Measurements from ENCODE around the gene SDSL. TPM values are rescaled to one million over a fixed set of nuclear protein-coding genes. Genes with fewer than 3 reads are reported as not detected.

Gene SDSL
- total RNA-seq, 4 donors from 2014 or later = 2.7 to 5.6 (median 3.2) TPM

- Histone ChIP-seq H3K4me3 (no peak overlapping the region), H3K4me1 (peaks cover under 1 to 5% (median 4%) of the 10 kb centered on the region in 4 donors), H3K27me3 (peaks cover 0 to 16% (median 0%) of the 10 kb centered on the region in 4 donors), H3K9me3 (no peaks in the 10 kb centered on the region), H3K27ac (replicated peaks in 1 of 4) (no peak overlapping the region), H3K36me3 (no peaks in the 10 kb centered on the region)
- DNase-seq (ENCODE audit: extremely low spot score) = no peak
- TF ChIP-seq CTCF (IDR thresholded peaks at IDR 0.05) = no peak
- no peak for TF ChIP-seq EP300 (IDR thresholded peaks at IDR 0.05)
- no peak for TF ChIP-seq POLR2A (IDR thresholded peaks at IDR 0.05; ENCODE audit: low read depth)
- no peak for TF ChIP-seq POLR2AphosphoS5 (IDR thresholded peaks at IDR 0.05)
- intact Hi-C loops (cut with DNase I) = no loop called here
- WGBS = 95% methylated on average over 11 of the region's 11 CpGs
These were observed 13.4 kb upstream of the SDSL start for GRCh38 chr12:113408756-113409298.

- Histone ChIP-seq H3K27me3 (peaks cover 0 to 17% (median 0%) of the 10 kb centered on the region in 4 donors), H3K9me3 (no peaks in the 10 kb centered on the region), H3K36me3 (no peaks in the 10 kb centered on the region), H3K27ac (replicated peaks in 1 of 4) (no peak overlapping the region), H3K4me1 (no peaks in the 10 kb centered on the region), H3K4me3 (no peak overlapping the region)
- intact Hi-C loops (cut with DNase I) = no loop called here
- no peak for DNase-seq (ENCODE audit: extremely low spot score)
- WGBS = 53% methylated on average over 9 of the region's 9 CpGs
- TF ChIP-seq EP300 (IDR thresholded peaks at IDR 0.05) (no peak), CTCF (IDR thresholded peaks at IDR 0.05) (no peak), POLR2A (IDR thresholded peaks at IDR 0.05; ENCODE audit: low read depth) (no peak), POLR2AphosphoS5 (IDR thresholded peaks at IDR 0.05) (no peak)
These were observed 12.6 kb upstream of the SDSL start for GRCh38 chr12:113409462-113410124.

- no peak for TF ChIP-seq CTCF (IDR thresholded peaks at IDR 0.05)
- TF ChIP-seq EP300 (IDR thresholded peaks at IDR 0.05) = no peak
- TF ChIP-seq POLR2AphosphoS5 (IDR thresholded peaks at IDR 0.05) = no peak
- no peak for TF ChIP-seq POLR2A (IDR thresholded peaks at IDR 0.05; ENCODE audit: low read depth)
- no peaks in the 10 kb centered on the region for H3K36me3 ChIP-seq
- intact Hi-C loops (cut with DNase I) = no loop called here
- DNase-seq (ENCODE audit: extremely low spot score) = no peak
- no peaks in the 10 kb centered on the region for H3K9me3 ChIP-seq
- no peak overlapping the region for H3K4me3 ChIP-seq
- H3K27ac ChIP-seq (replicated peaks in 1 of 4) = no peak overlapping the region
- peaks cover 0 to 3% (median 0%) of the 10 kb centered on the region in 4 donors for H3K4me1 ChIP-seq
- WGBS = 52% methylated on average over 11 of the region's 11 CpGs
- peaks cover 0 to 20% (median 0%) of the 10 kb centered on the region in 4 donors for H3K27me3 ChIP-seq
These were observed 8.7 kb upstream of the SDSL start for GRCh38 chr12:113413488-113413939.

- no peaks in the 10 kb centered on the region for H3K9me3 ChIP-seq
- H3K4me3 ChIP-seq = no peak overlapping the region
- H3K27me3 ChIP-seq = peaks cover 0 to 19% (median 0%) of the 10 kb centered on the region in 4 donors
- DNase-seq (ENCODE audit: extremely low spot score) = no peak
- peaks cover 0 to 5% (median 0%) of the 10 kb centered on the region in 4 donors for H3K4me1 ChIP-seq
- no peak overlapping the region for H3K27ac ChIP-seq (replicated peaks in 1 of 4)
- WGBS = 87% methylated on average over 8 of the region's 9 CpGs
- intact Hi-C loops (cut with DNase I) = no loop called here
- no peaks in the 10 kb centered on the region for H3K36me3 ChIP-seq
- TF ChIP-seq CTCF (IDR thresholded peaks at IDR 0.05) = no peak
- TF ChIP-seq POLR2A (IDR thresholded peaks at IDR 0.05; ENCODE audit: low read depth) = no peak
- TF ChIP-seq POLR2AphosphoS5 (IDR thresholded peaks at IDR 0.05) = no peak
- TF ChIP-seq EP300 (IDR thresholded peaks at IDR 0.05) = no peak
These were observed 7.6 kb upstream of the SDSL start for GRCh38 chr12:113414519-113415038.
